Activated CD4-positive, alpha-beta T cell treated with anti-CD3 and anti-CD28 coated beads, Interleukin-2, amount 10 ng/mL, durations not matched to agents 7 days and 5 days (primary cell): Measurements from ENCODE around the gene MBTPS1. TPM values are rescaled to one million over a fixed set of nuclear protein-coding genes. Genes with fewer than 3 reads are reported as not detected.
"Not testable (repeated sequence)": the region's sequence is repeated elsewhere in the genome, so short reads cannot be mapped to it uniquely, and the experiment has no call there.

Experiments
- CTCF ChIA-PET: fragments of 350-600 bp; sonication (Branson Sonifier 250); formaldehyde crosslinking; loops from one replicate; lab custom pipeline; 2021; ENCODE audit warnings: antibody characterized with exemption; lab: Charles Lee
- POLR2A ChIA-PET: fragments of 350-600 bp; sonication (Branson Sonifier 250); formaldehyde crosslinking; loops from one replicate; lab custom pipeline; 2021; ENCODE audit warnings: antibody characterized with exemption; lab: Charles Lee
- DNase-seq: peaks from one replicate; pipeline ENCODE4 v3.0.0-alpha.2; 2020
- H3K27ac Mint-ChIP-seq: one replicate; pipeline ENCODE4 v1.8.0; 2021; ENCODE audit warnings: mild to moderate bottlenecking, moderate library complexity, mixed read lengths
- H3K27me3 Mint-ChIP-seq: one replicate; pipeline ENCODE4 v1.8.0; 2021; ENCODE audit warnings: mixed read lengths
- H3K36me3 Mint-ChIP-seq: one replicate; pipeline ENCODE4 v1.8.0; 2021; ENCODE audit warnings: low read depth, mixed read lengths
- H3K4me1 Mint-ChIP-seq: one replicate; pipeline ENCODE4 v1.8.0; 2021; ENCODE audit warnings: mixed read lengths
- H3K4me3 Mint-ChIP-seq: one replicate; pipeline ENCODE4 v1.8.0; 2021; ENCODE audit warnings: mild to moderate bottlenecking, moderate library complexity, mixed read lengths
- H3K9me3 Mint-ChIP-seq: one replicate; pipeline ENCODE4 v1.8.0; 2021; ENCODE audit warnings: mixed read lengths
- total RNA-seq, 2 experiments: library from RNA; stranded (reverse); gene quantifications; one replicate each; pipeline ENCODE4 v1.2.3, GENCODE V29; 2021

The MBTPS1 gene
- total RNA-seq, 2 experiments from 2014 or later, result 57.3 to 61.9 TPM

DNA sequence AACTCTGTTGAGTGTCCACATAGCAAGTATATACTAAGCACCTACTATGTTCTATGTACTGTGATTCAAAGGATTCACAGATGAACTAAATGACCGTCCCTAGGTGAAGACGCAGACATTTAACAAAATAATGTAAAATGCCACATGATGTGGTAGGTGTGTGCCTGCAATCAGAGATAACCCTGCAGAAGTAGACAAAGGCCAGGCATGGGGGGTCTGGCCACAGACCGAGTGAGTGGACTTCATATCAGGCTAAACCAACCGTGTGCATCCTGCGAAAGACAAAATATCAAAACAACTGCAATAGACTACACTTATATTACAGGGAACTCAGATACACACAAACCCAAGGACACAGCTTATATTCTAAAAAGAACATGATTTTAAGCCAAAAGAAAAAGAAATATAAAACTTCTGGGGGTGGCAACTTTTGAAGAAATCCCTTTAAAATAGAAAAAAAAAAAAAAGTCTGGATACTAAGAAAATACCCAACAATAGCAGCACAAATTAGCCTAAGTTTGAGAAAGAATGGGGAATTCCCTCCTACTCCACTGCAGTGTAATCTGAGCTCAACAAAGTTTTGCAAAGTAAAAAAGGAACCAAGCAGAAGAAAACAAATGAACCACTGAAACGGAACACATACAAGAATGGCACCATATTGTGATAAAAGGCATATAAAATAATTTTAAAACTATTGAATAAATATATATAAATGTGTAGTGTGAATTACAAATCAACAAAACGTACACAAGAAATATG lies 16.0 kb upstream of the MBTPS1 start:
- no peak for DNase-seq
- Mint-ChIP-seq H3K4me1 (peaks cover 5% of the 10 kb centered on the region), H3K9me3 (no peaks in the 10 kb centered on the region), H3K36me3 (peaks cover 5% of the 10 kb centered on the region), H3K4me3 (no peak overlapping the region), H3K27ac (no peak overlapping the region), H3K27me3 (no peaks in the 10 kb centered on the region)
- ChIA-PET POLR2A (no interaction called here), CTCF (interaction anchor here (0.8 to 1.6 kb wide), 3 partner anchors 9 to 16 kb away, joined by 3 to 6 read pairs (median 3); partner anchors contain the start of gene MBTPS1)

DNA sequence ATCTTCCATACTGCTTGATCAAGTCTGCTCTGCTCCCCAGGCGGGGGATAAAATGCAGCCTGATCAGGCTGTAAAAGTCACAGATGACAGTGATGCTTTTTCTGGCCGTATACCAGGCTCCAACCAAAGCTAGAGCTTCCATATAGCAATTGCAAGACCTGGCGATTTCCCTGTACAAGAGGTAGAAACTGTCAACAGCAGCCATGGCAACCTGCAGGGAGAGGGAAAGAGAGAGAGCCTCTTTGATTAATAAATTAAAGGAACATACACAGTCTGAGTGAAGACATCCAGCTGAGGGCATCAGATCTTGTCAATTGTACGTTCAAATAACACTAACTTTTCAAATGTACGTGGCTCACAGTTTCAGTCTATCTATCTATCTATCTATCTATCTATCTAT lies 14.4 kb upstream of the MBTPS1 start:
- Mint-ChIP-seq H3K27ac (no peak overlapping the region), H3K9me3 (no peaks in the 10 kb centered on the region), H3K4me3 (no peak overlapping the region), H3K27me3 (no peaks in the 10 kb centered on the region), H3K4me1 (peaks cover 1% of the 10 kb centered on the region), H3K36me3 (peaks cover 5% of the 10 kb centered on the region)
- ChIA-PET POLR2A (no interaction called here), CTCF (interaction anchor here (1.6 to 1.8 kb wide), 2 partner anchors 14 to 56 kb away, joined by 6 read pairs; partner anchors contain the start of genes MBTPS1 and TAF1C)
- DNase-seq, result no peak

- H3K4me3 Mint-ChIP-seq, result no peak overlapping the region
- peaks cover under 1% of the 10 kb centered on the region for H3K36me3 Mint-ChIP-seq
- H3K27ac Mint-ChIP-seq, result peak overlapping the region; percentile 19
- peaks cover 10% of the 10 kb centered on the region for H3K4me1 Mint-ChIP-seq
- no peaks in the 10 kb centered on the region for H3K27me3 Mint-ChIP-seq
- ChIA-PET POLR2A (no interaction called here), CTCF (no interaction called here)
- H3K9me3 Mint-ChIP-seq, result no peaks in the 10 kb centered on the region
- DNase-seq, result no peak
Observed at GRCh38 chr16:84124257-84125073, 7.7 kb upstream of the MBTPS1 start.

DNA sequence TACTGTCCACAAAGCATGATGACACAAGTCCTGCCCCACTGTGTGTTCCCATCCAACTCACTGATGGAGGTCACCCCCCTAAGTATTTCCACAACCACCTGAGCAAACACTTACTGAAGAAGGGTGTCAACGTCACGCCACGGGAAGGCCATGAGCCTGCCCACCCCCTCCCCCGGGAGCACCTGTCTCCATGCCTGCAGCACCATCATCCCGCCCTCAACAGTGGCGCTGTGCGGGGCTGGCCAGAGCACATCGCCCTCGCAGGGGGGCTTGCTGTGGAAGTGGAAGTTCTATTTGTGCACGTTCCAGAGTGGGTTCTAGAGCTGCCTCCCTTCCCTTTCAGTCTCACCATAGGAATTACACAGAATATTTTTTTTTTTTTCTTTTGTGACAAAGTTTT lies 4.3 kb upstream of the MBTPS1 start:
- DNase-seq, result no peak
- ChIA-PET CTCF (no interaction called here), POLR2A (no interaction called here)
- Mint-ChIP-seq H3K27ac (no peak overlapping the region), H3K36me3 (no peaks in the 10 kb centered on the region), H3K4me1 (peaks cover 24% of the 10 kb centered on the region), H3K4me3 (no peak overlapping the region), H3K9me3 (no peaks in the 10 kb centered on the region), H3K27me3 (no peaks in the 10 kb centered on the region)

DNA sequence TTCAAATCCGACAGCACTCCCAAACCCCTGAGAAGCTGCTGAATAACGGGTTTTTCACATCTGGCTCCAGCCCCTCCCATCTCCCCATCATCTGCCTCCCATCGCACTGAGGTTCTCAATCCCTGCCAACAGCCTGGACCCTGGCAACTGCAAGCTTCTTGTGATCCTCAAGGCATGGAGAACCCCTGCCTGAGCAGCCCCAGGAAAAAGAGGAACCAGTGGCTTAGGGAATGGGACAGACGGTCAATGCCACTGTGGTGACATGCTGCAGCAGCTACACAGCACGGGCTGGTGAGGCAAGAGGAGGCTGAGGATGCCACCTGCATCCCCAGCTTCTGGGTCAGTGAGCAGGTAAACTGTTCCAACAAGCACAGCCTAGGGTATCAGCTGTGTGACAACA lies 3.3 kb upstream of the MBTPS1 start:
- Mint-ChIP-seq H3K4me3 (no peak overlapping the region), H3K27me3 (no peaks in the 10 kb centered on the region), H3K4me1 (peaks cover 27% of the 10 kb centered on the region), H3K9me3 (no peaks in the 10 kb centered on the region), H3K27ac (no peak overlapping the region), H3K36me3 (no peaks in the 10 kb centered on the region)
- ChIA-PET CTCF (interaction anchor here (0.5 to 1.9 kb wide), 2 partner anchors 35 to 67 kb away, joined by 3 to 6 read pairs; partner anchors contain the start of gene TAF1C), POLR2A (no interaction called here)
- no peak for DNase-seq

DNA sequence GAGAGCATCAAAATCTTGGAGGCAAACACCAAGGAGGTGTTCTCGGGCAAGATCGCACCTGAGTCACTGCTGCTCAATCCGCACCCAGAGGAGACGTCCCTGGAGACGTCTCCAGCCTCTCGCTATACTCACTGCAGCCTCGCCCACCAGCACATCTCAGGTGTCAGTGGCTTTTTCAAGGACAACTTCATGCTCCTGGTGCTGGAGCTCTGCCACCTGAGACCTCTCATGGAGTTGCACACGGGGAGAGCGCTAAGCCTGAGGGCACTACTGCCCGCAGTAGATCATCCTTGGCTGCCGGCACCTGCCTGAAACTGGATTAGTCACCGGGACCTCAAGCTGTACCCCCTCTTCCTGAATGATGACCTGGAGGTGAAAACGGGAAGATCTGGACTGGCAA lies 2.6 kb upstream of the MBTPS1 start:
- DNase-seq, result no peak
- H3K27me3 Mint-ChIP-seq, result no peaks in the 10 kb centered on the region
- H3K36me3 Mint-ChIP-seq, result no peaks in the 10 kb centered on the region
- POLR2A ChIA-PET, result no interaction called here
- no peak overlapping the region for H3K27ac Mint-ChIP-seq
- H3K9me3 Mint-ChIP-seq, result no peaks in the 10 kb centered on the region
- CTCF ChIA-PET, result interaction anchor here (0.9 to 1.9 kb wide), 2 partner anchors 14 to 68 kb away, joined by 3 to 6 read pairs; partner anchors contain the start of gene TAF1C
- H3K4me1 Mint-ChIP-seq, result peaks cover 23% of the 10 kb centered on the region
- no peak overlapping the region for H3K4me3 Mint-ChIP-seq

- H3K36me3 Mint-ChIP-seq, H3K27me3 Mint-ChIP-seq, POLR2A ChIA-PET, H3K9me3 Mint-ChIP-seq, DNase-seq: not testable (repeated sequence)
- peaks cover 24% of the 10 kb centered on the region for H3K4me1 Mint-ChIP-seq
- H3K4me3 Mint-ChIP-seq, result peak overlapping the region; percentile 54
- CTCF ChIA-PET, result interaction anchor here (0.9 to 1.9 kb wide), 2 partner anchors 15 to 69 kb away, joined by 3 to 6 read pairs; partner anchors contain the start of gene TAF1C
- H3K27ac Mint-ChIP-seq, result peak overlapping the region; percentile 31
Observed at GRCh38 chr16:84118315-84118714, 1.6 kb upstream of the MBTPS1 start.

- ChIA-PET POLR2A (no interaction called here), CTCF (interaction anchor here (0.7 to 2.2 kb wide), 9 partner anchors 14 to 434 kb away, joined by 3 to 10 read pairs (median 4); partner anchors contain the start of genes DNAAF1, HSDL1 and TAF1C)
- Mint-ChIP-seq H3K36me3 (no peaks in the 10 kb centered on the region), H3K27ac (peak overlapping the region; percentile 96), H3K27me3 (no peaks in the 10 kb centered on the region), H3K4me1 (peaks cover 24% of the 10 kb centered on the region), H3K9me3 (no peaks in the 10 kb centered on the region), H3K4me3 (peak overlapping the region; percentile 90)
- peak; percentile 57 for DNase-seq
Observed at GRCh38 chr16:84117494-84117843, 727 bp upstream of the MBTPS1 start.

DNA sequence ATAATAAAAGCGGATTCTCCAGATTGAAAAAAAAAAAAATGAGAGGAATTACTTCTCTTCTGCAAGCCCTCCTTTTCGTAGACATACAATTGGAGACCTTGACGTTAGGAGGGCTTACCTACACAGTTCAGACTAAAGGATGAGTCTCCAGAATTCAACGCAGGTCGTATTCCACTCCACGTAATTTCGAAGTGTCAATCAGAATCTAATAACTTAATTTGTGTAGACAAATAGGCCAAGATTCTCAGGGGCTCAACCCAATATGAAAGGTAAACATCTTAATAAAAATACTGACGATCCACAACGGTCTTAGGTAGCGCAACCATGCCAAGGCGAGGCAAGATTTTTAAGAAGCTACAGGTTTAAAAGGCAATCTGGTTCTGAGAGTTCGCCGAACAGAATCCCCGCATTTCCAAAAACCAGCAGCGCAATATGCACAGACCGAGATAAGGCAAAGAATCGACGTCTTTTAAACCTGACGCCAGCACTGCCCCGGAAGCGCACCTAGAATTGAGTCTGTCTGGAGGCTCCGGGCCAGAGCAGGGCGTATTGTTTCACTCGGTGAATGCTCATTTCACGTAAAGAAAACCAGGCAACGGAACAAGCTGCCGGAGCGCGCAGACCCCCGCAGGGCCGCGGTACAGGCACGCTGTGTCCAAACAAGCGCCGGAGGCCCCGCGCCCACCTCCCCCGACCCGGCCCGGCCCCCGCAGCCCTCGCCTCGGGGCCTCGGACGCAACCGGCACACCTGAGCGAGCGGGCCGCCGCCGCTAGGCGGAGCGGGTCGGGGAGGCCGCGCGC lies 623 bp downstream of the MBTPS1 start:
- H3K36me3 Mint-ChIP-seq, result no peaks in the 10 kb centered on the region
- H3K27ac Mint-ChIP-seq, result peak overlapping the region; percentile 94
- ChIA-PET CTCF (interaction anchor here (0.5 to 2.2 kb wide), 15 partner anchors 11 to 436 kb away, joined by 3 to 10 read pairs (median 4); partner anchors contain the start of genes DNAAF1, HSDL1 and TAF1C), POLR2A (interaction anchor here (0.6 kb wide), 1 partner anchor 31 kb away, joined by 3 read pairs; no protein-coding TSS in a partner anchor)
- H3K9me3 Mint-ChIP-seq, result no peaks in the 10 kb centered on the region
- H3K4me1 Mint-ChIP-seq, result peaks cover 24% of the 10 kb centered on the region
- H3K27me3 Mint-ChIP-seq, result no peaks in the 10 kb centered on the region
- DNase-seq, result peak; percentile 71
- H3K4me3 Mint-ChIP-seq, result peak overlapping the region; percentile 90

DNA sequence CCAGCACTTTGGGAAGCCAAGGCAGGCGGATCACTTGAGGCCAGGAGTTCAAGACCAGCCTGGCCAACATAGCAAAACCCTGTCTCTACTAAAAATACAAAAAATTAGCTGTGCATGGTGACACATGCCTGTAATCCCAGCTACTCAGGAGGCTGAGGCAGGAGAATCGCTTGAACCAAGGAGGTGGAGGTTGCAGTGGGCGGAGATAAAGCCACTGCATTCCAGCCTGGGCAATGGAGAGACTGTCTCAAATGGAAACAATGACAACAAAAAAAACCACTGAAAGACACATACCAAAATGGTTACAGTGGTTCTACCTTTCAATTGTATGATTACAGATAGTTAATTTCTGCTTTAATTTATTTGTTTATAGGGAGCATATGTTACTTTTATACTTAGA lies 4.8 kb downstream of the MBTPS1 start:
- peaks cover 25% of the 10 kb centered on the region for H3K4me1 Mint-ChIP-seq
- H3K4me3 Mint-ChIP-seq, DNase-seq, H3K9me3 Mint-ChIP-seq, POLR2A ChIA-PET, H3K27ac Mint-ChIP-seq, H3K27me3 Mint-ChIP-seq, H3K36me3 Mint-ChIP-seq: not testable (repeated sequence)
- CTCF ChIA-PET, result interaction anchor here (1.4 kb wide), 1 partner anchor 22 kb away, joined by 3 read pairs; no protein-coding TSS in a partner anchor

DNA sequence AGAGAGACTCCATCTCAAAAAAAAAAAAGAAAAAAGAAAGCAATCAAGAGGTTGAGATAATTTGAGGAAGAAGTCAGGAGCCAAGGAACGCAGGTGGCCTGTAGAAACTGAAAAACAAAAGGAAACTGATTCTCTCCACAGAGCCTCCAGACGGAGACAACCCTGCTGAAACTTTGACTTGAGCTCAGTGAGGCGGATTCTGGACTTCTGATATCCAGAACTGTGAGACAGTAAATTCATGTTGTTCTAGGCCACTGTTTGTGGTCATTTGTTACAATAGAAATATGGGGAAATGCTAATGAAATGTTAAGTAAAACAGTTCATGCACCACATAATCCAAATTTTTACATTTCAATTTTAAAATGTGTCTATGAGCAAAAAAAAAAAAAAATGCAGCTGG lies 5.2 kb downstream of the MBTPS1 start:
- no peaks in the 10 kb centered on the region for H3K27me3 Mint-ChIP-seq
- H3K36me3 Mint-ChIP-seq, result peaks cover 7% of the 10 kb centered on the region
- ChIA-PET CTCF (no interaction called here), POLR2A (no interaction called here)
- no peak overlapping the region for H3K4me3 Mint-ChIP-seq
- DNase-seq, result no peak
- H3K4me1 Mint-ChIP-seq, result peaks cover 25% of the 10 kb centered on the region
- H3K27ac Mint-ChIP-seq, result no peak overlapping the region
- no peaks in the 10 kb centered on the region for H3K9me3 Mint-ChIP-seq

GRCh38 chr16:84110527-84110926 lies 6.2 kb downstream of the MBTPS1 start:
- peaks cover 24% of the 10 kb centered on the region for H3K4me1 Mint-ChIP-seq
- H3K4me3 Mint-ChIP-seq, result no peak overlapping the region
- H3K9me3 Mint-ChIP-seq, result no peaks in the 10 kb centered on the region
- H3K27ac Mint-ChIP-seq, result no peak overlapping the region
- H3K27me3 Mint-ChIP-seq, result no peaks in the 10 kb centered on the region
- ChIA-PET CTCF (no interaction called here), POLR2A (no interaction called here)
- no peak for DNase-seq
- peaks cover 8% of the 10 kb centered on the region for H3K36me3 Mint-ChIP-seq
